HG02870 (cell line): ENCODE results near the gene ALOX5.
"Not testable (repeated sequence)": the region's sequence is repeated elsewhere in the genome, so short reads cannot be mapped to it uniquely, and the experiment has no call there.

Experiments used
- ATAC-seq: cut with Tn5 transposase; IDR thresholded peaks from one replicate; pipeline ENCODE4 v1.9.1; 2021; ENCODE audit warnings: mild to moderate bottlenecking, moderate library complexity; ENCODE audit not compliant: unreplicated experiment

Gene ALOX5

DNA sequence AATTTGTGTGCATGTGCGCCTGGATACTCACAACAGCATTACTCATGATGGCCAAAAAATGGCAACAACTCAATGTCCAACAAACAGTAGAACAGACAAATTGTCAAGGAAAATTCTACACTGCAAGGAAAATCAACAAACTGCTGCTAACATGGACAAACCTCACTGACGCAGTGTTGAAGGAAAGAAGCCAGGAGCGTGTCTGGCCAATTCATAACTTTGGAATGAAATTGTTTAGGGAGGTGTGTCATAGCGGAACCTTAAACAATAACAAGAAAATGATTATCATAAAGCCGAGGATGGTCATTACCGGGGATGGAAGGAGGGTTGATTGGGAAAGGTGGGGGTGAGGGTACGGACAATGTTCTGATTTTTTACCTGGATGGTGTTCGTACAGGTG lies 29.1 kb downstream of the ALOX5 start:
- no peak for ATAC-seq

DNA sequence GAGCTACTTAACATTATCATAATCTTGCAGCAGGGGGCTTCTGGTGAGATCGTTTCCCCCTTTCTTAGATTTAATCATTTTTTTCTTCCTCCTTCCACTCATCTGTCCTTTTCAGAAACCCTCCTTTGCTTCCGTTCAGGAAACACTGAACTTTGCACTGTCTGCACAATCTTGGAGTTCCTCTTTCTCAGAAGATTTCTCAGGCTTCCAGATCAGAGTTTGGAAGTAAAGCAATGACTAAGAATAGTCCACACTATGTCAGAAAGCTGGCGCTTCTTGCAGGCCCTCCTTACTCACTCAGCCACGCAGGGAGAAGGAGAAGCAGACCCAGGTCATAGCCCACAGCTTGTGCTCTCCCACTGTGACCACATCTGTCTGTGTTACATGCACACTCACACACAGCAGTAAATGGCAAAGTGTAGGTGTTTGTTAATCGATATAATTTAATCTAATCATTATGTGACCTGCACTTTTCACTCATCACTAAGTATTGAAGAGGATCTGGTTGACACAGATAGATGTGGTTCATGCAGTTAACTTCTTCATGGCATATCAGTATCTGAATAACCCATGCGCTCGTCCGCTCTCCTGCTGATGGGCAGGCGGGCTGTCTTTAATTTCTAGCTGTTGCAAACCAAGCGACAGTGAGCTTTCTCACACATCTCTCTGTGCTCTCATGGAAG lies 30.2 kb downstream of the ALOX5 start:
- ATAC-seq, result no peak

DNA sequence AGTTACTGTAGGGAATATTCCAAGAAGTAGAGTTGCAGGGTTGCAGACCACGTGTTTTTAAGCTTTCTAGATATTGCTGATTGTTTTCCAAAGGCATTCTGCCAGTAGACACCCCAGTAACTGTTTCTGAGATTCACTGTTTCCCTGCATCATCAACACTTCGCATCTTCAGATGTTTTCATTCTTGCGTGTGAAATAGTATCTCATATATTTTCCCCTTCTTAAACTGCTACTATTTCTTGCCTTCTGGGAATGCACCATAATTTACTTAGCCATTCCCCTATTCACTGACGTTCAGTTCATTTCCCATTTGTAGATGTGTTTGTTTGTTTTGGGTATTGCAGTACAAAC lies 30.7 kb downstream of the ALOX5 start:
- ATAC-seq, result no peak

DNA sequence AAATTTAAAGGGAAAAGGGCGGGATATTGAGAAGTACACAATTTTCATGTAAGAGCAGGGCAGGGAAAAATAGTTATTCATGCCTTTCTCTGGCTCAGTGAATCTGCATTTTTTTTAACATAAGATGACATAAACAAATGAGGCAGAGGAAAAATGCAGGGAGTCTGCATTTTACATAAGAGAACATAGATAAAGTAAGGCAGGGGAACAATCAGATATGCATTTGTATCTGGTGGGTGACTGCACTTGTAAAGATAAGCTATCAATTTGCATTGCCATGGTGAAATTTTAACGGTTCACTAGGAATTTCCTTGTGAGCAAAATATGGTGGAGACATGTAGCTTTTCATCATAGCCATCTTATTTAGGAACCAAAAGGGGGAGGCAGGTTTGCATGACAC lies 33.5 kb downstream of the ALOX5 start:
- no peak for ATAC-seq

DNA sequence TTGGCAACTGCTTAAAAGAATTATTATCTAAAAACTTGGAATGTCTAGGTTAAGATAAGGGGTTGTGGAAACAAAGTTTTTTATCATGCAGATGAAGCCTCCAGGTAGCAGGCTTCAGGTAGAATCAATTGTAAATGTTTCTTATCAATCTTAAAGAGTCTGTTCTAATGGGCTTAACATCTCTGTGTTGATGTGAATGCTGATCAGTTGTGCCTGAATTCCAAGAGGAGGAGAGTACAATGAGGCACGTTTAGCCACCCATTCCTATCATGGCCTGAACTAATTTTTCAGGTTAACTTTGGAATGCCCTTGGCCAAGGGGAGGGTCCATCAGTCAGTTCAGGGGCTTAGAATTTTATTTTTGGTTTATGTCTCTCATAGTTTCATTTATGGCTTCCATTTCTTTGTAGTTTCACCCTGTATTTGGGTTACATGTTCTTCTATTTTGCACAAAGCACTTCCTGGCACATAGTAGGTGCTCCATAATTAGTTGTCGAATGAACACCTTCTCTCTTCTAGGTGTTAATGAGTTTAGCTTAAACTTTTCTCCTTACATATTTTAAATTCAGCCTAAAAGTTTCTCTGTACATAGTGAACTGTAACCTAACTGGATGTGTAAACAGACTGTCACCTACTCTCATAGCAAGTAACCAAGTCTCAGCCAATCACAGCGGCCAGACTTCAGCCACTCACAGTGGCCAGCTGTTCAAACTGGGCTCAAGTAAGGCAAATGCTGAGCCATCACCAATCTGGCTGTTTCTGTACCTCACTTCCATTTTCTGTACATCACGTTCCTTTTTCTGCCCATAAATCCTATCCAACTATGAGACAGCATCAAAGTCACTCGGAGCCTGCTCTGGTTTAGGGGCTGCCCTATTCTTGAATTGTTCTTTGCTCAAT lies 34.7 kb downstream of the ALOX5 start:
- no peak for ATAC-seq

DNA sequence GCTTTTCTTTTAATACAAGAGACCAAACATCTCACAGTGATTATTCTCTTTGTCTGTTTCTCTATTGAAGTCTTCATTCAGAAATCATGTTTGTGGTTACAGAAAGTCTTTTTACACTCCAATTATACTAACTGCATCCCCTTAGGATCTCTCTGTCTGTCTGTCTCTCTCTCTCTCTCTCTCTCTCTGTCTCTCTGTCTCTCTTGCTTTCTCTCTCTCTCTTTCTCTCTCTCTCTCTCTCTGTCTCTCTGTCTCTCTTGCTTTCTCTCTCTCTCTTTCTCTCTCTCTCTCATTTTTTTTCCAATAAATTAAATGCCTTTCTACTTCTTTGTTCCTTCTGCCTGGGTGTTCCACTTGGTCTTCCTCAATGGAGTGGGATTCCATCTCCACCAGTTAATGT lies 35.3 kb downstream of the ALOX5 start:
- not testable (repeated sequence) for ATAC-seq

DNA sequence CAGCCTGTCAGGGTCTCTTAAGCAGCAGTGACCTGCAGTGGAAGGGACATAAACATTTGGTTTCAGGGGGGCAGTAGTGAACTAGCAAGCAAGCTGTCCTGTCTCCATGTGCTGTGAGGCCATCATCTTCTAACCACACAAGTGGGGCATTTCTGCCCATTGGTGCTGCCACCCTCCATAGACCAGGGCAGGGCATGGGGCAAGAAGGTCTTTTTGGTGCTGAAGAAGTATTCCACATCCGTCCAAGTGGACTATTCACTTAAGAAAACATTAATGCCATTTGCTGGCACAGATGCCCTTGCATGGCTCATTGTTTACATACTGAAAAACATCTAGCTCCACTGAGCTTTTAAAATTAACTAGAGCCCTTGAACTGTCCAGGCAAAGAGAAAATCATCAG lies 35.8 kb downstream of the ALOX5 start:
- ATAC-seq, result no peak

DNA sequence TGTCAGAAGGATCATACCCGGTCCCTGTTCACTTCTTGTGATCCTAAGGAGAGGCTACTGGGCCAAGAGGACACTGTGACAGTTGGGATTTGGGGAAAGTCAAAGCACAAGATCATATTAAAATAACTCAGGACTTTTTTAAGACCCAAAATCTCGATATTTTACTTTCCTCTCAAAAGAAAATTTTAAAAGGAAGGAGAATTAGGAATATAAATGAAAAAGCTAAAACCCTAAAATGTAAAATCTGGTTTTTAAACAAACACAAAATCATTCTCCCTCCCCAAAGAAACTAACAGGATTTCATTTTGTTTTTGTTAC lies 36.4 kb downstream of the ALOX5 start:
- no peak for ATAC-seq

DNA sequence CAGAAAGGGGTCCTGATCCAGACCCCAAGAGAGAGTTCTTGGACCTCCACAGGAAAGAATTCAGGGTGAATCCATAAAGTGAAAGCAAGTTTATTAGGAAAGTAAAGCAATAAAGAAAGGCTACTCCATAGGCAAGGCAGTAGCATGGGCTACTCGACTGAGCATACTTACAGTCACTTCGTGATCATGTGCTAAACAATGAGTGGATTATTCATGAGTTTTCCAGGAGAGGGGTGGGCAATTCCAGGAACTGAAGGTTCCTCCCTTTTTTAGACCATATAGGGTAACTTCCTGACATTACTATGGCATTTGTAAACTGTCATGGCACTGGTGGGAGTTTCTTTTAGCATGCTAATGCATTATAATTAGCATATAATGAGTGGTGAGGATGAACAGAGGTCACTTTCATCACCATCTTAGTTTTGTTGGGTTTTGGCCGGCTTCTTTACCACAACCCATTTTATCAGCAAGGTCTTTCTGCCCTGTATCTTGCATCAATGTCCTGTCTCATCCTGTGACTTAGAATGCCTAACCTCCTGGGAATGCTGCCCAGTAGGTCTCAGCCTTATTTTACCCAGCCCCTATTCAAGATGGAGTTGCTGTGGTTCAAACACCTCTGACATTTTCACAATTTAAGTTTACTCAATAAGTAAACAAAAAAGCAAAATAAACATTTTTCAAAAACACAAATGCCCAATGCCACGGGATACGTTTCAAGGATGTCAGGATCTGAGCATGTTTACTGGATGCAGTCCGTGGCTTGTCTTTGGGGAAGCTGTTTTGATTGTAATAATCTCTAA lies 37.0 kb downstream of the ALOX5 start:
- ATAC-seq, result no peak

DNA sequence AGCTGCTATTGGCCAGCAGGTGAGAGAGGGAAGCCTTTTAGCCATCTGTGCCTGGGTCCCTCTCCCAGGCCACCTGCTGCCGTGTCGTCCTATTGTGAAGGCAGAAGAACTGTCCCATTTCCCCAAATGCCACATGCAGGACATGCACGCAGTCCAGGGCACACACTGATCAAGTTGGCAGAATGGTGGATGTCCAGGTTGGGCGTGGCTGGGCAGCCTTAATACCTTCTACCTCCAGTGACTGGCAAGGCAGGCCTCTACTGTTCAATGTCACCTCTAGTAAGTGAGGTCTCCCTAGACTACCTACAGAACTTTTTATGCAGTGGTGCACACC lies 37.6 kb downstream of the ALOX5 start:
- ATAC-seq, result no peak

DNA sequence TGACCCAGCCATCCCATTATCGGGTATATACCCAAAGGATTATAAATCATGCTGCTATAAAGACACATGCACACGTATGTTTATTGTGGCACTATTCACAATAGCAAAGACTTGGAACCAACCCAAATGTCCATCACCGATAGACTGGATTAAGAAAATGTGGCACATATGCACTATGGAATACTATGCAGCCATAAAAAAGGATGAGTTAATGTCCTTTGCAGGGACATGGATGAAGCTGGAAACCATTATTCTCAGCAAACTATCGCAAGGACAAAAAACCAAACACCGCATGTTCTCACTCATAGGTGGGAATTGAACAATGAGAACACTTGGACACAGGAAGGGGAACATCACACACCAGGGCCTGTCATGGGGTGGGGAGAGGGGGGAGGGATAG lies 41.0 kb downstream of the ALOX5 start:
- not testable (repeated sequence) for ATAC-seq

DNA sequence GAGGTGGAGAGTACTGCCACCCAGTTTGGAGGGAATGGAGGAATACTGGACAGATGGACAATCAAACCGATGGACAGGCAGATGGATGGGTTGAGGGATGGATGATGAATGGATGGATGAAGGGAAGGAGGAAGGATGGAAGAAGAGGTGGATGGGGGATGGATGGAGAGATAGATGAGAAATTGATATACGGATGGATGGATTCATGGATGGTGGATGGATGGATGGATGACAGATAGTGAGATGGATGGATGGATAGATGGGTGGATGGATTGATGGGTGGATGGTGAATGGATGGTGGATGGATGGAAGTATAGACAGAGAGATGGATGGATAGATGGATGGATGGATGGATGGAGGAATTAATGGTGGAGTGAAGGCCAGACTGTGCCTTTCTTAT lies 42.6 kb downstream of the ALOX5 start:
- no peak for ATAC-seq

DNA sequence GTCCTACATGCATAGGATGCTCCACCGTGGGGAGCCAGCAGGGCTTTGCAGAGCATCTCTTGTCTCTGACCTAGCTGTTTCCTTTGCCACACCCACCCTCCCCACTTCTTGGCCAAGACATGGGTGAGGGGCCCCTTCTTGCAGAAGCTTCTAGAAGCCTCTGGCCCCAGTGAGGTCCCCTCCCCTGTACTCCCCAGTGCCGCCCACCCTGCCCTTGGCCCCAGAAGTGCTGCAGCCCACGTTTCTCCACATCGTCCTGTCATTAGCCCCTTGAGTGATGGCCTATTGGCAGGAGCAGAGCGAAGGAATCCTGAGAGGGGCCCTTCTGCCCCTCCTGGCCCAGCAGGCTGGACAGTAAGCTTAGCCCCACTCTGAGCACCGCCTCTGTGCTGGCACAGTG lies 43.7 kb downstream of the ALOX5 start:
- ATAC-seq, result no peak

DNA sequence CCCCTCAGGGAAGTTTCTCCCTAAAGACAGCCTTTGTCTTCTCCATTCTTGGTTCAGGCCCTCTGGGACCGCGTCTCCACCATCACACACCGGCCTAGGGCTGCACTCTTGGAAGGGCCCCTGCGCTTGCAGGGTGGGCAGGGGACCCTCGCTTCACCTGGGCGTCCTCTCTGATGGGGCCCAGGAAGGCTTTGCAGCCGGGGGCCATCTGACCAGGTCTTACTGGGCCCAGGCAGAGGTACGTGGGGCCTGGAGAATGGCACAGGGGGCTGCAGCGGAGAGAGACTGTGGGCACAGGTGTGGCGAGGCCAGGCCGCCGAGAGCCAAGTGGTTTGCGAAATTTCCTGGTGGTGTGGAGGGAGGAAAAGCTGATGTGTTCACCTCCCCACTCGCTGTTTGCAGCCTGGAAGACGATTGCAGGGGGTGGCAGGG lies 44.4 kb downstream of the ALOX5 start:
- no peak for ATAC-seq

DNA sequence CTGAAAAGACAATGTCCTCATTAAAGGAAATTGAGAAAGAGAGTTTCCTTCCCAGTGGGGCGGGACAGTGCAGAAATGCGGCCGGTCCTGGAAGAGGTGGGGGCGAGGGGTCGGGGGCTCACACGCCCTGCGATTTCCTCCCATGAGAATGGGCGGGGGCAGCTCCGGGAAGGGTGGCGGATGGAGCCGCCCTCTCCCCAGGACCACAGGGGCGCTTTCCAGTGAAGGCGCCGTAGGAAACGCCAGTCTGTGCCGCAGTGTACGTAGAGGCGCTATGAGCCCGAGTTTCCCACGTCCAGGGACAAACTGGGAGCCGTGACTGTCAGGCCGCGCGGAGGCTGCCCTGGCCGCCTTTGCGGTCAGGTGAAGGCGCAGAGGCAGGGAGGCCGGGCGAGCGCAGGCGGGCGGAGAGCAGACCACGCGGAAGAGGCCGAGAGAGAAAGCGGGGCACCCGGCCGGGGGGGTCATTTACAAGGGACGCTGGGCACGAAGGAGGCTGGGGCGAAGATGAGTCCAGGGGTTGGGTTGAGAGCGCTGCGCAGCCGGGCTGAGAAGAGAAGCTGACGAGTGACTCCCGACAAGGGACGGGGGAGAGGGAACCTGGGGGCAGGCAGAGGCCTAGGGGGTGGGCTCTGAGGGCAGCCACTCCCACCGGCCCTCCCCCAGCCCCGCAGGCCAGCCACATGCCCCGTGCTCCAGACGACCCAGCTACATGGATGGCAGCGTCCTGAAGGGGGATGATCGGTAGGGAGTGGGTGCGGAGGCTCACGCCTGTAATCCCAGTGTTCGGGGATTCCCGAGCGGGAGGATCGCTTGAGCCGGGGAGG lies 45.0 kb downstream of the ALOX5 start:
- peak; percentile 42 for ATAC-seq

DNA sequence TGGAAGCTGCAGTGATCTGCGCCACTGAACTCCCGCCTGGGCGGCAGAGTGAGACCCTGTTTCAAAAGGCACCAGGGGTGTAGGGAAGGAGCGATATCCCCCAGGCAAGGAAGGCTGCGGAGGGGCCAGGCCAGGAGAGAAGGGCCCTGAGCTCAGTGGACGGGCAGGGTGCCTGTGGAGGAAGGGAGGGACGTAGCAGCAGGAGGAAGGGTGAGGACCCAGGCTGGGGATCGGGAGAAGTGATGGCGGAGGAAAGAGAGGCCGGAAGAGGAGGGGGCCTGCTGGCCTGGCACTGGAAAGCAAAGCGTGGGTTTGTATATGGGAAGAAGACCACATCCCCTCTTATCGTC lies 45.6 kb downstream of the ALOX5 start:
- peak; percentile 1 for ATAC-seq

DNA sequence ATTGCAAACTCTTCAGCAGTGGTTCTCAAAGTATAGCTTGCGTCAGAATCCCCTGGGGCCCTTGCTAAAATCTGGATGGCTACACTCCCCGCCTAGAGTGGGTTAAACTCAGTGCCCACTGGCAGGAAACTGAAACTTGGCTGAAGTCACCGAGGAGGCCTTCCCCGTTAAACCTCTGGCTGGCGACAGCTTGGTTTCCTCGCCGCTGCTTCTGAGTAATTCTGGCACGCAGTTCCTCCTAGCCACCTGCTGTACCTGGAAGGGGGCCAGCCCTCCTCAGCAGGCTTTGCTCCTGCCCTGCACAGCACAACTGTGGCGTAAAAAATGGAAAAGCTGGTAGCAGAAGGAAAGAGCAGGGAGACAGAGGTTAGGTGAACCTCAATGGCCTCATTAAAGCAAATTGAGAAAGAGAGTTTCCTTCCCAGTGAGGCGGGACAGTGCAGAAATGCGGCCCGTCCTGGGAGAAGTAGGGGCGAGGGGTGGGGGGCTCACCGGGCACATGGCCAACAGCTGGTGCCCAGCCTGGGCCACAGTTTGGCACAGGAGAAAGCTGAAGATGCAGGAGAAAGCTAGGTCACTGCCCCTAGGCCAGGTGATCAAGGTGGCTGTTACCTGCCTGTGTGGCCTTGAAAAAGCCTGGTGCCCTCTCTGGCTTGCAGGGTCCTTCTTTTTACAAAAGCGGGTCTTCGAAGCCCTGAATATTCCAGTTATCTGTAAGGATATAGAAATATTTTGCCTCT lies 46.6 kb downstream of the ALOX5 start:
- ATAC-seq, result peak; percentile 46

DNA sequence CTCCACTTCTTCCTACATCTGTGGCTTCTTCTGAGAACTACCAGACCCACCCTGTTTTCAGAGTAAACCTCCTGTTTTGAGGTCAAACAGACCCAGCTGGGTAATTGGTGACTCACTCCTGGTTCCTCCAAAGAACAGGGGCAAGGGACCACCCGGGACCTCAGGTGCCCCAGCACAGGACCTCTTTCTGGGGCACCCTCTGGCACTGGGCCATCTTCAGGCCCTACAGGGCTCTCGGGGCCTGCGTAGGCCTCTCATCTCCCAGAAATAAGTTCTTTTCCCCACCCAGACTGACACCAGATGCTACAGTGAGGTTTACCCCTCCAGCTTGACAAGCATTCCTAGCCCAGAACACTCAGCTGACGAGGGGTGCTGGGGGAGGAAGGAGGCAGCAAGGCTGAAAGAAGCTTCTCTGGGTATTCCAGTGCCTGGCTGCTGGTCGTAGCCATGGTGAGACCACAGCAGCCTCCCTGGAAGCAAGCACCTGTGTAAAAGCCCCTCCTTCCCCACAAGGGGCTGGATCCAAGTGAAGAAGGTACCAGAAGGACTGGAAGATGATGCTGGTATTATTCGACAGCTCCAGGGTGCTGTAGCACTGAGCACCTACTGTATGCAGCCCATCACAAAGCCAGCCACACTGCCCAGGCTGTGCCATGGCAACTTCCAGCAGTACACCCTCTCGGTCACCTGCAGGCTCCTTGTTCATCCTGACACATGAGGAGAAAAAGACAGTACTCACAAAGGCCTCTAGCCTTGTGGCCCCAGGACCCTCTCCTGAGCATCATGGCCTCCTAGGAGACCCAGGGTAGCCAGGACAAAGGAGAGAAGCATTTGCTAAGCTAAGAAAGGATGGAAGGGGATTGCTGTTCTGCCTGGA lies 47.4 kb downstream of the ALOX5 start:
- no peak for ATAC-seq

DNA sequence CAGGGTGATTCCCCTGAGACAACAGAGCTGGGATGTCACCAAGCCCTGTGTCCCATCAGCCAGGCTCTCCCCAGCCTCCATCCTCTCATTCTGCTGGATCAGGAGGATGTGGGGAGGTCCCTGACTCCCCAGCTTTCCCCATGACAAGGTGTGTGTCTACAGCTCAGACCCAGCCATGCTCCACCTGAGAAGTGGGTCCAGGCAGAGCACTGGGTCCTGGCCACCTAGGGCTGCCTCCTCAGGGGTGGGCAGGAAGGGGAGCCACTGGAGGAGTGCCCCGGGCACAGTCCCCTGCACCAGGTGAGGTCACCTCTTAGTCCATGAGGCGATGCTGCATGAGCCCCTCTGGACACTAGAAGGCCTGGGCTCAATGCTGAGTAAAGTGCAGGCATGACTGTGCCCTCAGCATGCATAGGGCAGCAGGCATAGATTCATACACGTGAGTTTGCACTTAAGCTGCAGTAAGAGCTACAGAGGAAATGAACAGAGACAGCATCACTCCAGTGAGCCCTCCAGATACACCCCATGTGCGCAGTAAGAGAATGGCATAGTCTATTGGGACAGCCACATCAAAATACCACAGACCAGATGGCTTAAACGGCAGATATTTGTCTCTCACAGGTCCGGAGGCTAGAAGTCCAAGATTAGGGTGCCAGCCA lies 48.3 kb downstream of the ALOX5 start:
- ATAC-seq, result no peak
